PFSK-1 (cell line): Measurements from ENCODE around the gene MFAP3.

ENCODE experiments used
- FOXP2 ChIP-seq: optimal IDR thresholded peaks from 2 replicates; pipeline ENCODE3; 2011; ENCODE audit warnings: borderline replicate concordance, control low read depth, inconsistent platforms; ENCODE audit not compliant: insufficient read depth; ENCODE audit errors: extremely low read length, extremely low read depth
- POLR2AphosphoS5 ChIP-seq: IDR thresholded peaks from 2 replicates; pipeline ENCODE4 v1.6.1; 2012; ENCODE audit warnings: low read depth, mild to moderate bottlenecking, control low read depth, low read length, moderate library complexity
- REST ChIP-seq, 2 experiments: IDR thresholded peaks; 2 replicates each; pipeline versions ENCODE4 v1.6.1 to v1.8.0; 2011 to 2012; ENCODE audit warnings: low read depth in 2 of 2, low read length in 2 of 2, control low read depth in 1 of 2, inconsistent platforms in 1 of 2, mild to moderate bottlenecking in 1 of 2, moderate library complexity in 1 of 2; ENCODE audit not compliant: insufficient read depth in 1 of 2
- SIN3A ChIP-seq: IDR thresholded peaks from 2 replicates; pipeline ENCODE4 v1.6.1; 2012; ENCODE audit warnings: mild to moderate bottlenecking, low read length, moderate library complexity, borderline replicate concordance; ENCODE audit not compliant: insufficient read depth
- TAF1 ChIP-seq: IDR thresholded peaks from 2 replicates; pipeline ENCODE4 v1.6.1; 2012; ENCODE audit warnings: low read length, control low read depth, borderline replicate concordance; ENCODE audit not compliant: insufficient read depth

MFAP3 gene

GRCh38 chr5:154047324-154047723, 8.6 kb downstream of the MFAP3 start:
- TF ChIP-seq POLR2AphosphoS5, result no peak
- TF ChIP-seq TAF1, result no peak
- TF ChIP-seq FOXP2, result no peak
- TF ChIP-seq SIN3A, result no peak
- no peak for TF ChIP-seq REST (IDR thresholded peaks at IDR 0.05; ENCODE audit: insufficient read depth in 1 of 2, low read depth in 2 of 2, low read length in 2 of 2)

GRCh38 chr5:154049636-154050035, 10.9 kb downstream of the MFAP3 start:
- TF ChIP-seq SIN3A (no peak), REST (IDR thresholded peaks at IDR 0.05; ENCODE audit: insufficient read depth in 1 of 2, low read depth in 2 of 2, low read length in 2 of 2) (no peak), POLR2AphosphoS5 (no peak), TAF1 (no peak), FOXP2 (no peak)

DNA sequence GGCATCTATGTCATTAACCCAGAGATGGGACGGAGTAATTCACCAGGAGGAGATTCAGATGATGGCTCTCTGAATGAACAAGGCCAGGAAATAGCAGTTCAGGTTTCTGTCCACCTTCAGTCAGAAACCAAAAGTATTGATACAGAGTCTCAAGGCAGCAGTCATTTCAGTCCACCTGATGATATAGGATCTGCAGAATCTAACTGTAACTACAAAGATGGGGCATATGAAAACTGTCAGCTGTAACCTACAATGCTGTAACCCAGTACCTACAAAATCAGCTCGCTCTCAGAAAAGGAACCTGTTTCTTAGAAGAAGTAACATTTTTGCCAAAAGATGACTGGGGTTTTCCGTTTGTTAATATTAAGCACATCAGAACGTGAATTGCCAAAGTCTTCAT, 14.7 kb downstream of the MFAP3 start:
- TF ChIP-seq REST (IDR thresholded peaks at IDR 0.05; ENCODE audit: insufficient read depth in 1 of 2, low read depth in 2 of 2, low read length in 2 of 2) (no peak), SIN3A (no peak)

- TF ChIP-seq FOXP2 (no peak), SIN3A (no peak), REST (IDR thresholded peaks at IDR 0.05; ENCODE audit: insufficient read depth in 1 of 2, low read depth in 2 of 2, low read length in 2 of 2) (no peak), TAF1 (no peak), POLR2AphosphoS5 (no peak)
Measured at GRCh38 chr5:154055201-154055600, 16.4 kb downstream of the MFAP3 start.

DNA sequence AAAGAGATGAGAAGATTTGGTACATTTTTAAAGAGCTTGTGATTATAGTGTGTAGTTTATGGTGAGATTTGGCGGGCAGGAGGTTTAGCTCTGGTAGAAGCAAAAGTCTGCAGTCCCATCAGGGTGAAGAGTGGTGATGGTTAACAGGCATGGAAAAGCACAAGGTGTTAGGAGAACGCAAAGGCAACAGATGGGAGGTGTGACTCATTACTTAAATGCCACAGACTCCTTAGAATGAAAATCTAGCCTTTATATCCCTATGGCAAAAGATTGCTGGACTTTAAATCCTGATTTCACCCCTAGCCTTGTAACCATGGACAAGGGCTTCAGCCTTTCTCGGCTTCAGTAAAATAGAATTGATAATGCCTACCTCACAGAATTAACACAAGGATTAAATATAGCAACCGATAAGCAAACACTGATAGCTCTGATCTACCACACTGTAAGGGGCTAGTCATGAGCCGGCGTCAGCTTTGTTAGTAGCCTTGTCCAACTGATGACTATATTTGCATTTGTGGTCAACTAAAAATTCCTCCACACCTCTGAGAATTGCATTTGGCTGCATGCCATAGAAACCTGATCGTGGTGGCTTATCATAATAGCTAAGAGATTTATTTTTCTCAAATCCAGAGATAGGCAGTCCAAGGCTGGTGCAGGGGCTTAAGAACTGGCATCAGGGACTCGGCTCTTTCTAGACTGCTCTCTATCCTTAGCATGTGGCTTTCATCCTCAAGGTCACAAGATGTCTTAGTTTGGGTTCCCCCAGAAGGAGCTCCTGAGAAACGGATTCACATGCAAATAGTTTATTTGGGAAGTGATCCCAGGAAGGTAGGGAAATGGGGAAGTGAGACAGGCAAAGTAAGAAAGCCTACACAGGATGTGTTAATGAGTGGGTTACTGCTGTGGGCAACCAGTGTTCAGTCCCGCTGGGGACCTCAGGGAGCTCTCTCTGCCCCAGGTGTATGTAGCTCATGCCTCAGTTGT, 19.6 kb downstream of the MFAP3 start:
- no peak for TF ChIP-seq REST (IDR thresholded peaks at IDR 0.05; ENCODE audit: insufficient read depth in 1 of 2, low read depth in 2 of 2, low read length in 2 of 2)
- TF ChIP-seq TAF1, result no peak
- TF ChIP-seq SIN3A, result no peak
